ENCODE results near the gene FIG4.

DNA sequence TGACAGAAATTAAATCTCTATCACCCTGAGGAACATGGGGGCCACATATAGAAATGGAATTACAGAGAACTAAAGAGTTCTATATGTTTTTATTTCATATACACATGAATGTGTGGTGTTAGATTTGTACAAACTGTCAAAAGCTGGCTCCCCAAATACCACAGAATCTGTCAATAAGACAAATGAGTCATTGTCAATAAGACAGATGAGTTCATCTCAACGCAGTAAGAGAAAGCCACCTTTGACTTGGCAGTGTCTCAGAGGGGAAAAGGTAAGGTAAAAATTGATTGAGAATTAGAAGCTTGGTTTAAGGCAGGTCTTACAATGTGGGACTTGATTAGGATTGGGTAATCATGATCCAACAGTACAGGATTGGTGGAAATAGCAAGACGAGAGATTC, 162.9 kb downstream of the FIG4 start:
- TF ChIP-seq OSR1 (CRISPR knock-in tag; IDR thresholded peaks at IDR 0.05), result no peak
- TF ChIP-seq CSRNP3 (CRISPR knock-in tag; IDR thresholded peaks at IDR 0.05), result no peak
